B cell (primary cell): ENCODE data around the gene NRL. TPM values are rescaled to one million over a fixed set of nuclear protein-coding genes. Genes with fewer than 3 reads are reported as not detected.

Experiments used
- ATAC-seq: fragments of 200-7000 bp; cut with Tn5 transposase; one replicate; pipeline ENCODE4 v1.10.0; 2021; ENCODE audit warnings: low read depth, mild to moderate bottlenecking, moderate number of reproducible peaks, moderate library complexity
- CTCF ChIA-PET: fragments of 350-600 bp; sonication (Branson Sonifier 250); formaldehyde crosslinking; loops from one replicate; lab custom pipeline; 2021; ENCODE audit warnings: antibody characterized with exemption, inconsistent platforms; lab: Charles Lee
- POLR2A ChIA-PET: fragments of 350-600 bp; sonication (Branson Sonifier 250); formaldehyde crosslinking; loops from one replicate; lab custom pipeline; 2021; ENCODE audit warnings: antibody characterized with exemption; lab: Charles Lee
- DNase-seq: peaks from one replicate; pipeline ENCODE4 v3.0.0; 2013
- H2AFZ ChIP-seq: 2 replicates; pipeline ENCODE4 v1.6.1; 2012; ENCODE audit warnings: mild to moderate bottlenecking, low read depth, low read length; ENCODE audit not compliant: insufficient read depth, poor library complexity, severe bottlenecking
- H3K27ac ChIP-seq, 2 donors: 1 replicate in 1 of 2; 2 replicates in 1 of 2; pipeline ENCODE4 v1.5.1; 2012 to 2013; ENCODE audit warnings: low read length in 2 of 2, mild to moderate bottlenecking in 2 of 2, moderate library complexity in 1 of 2
- H3K27me3 ChIP-seq, 4 experiments: fragments of 200-600 bp in 1 of 4; sonication (generic) in 1 of 4; replicated peaks in 1 of 4; 1 replicate in 2 of 4; 2 replicates in 2 of 4; pipeline versions ENCODE4 v1.6.1 to v1.7.0; 2013 to 2016; ENCODE audit warnings: low read length in 3 of 4, mild to moderate bottlenecking in 2 of 4, mixed read lengths in 1 of 4, moderate library complexity in 1 of 4; ENCODE audit not compliant: insufficient read depth in 4 of 4, control insufficient read depth in 3 of 4; ENCODE audit errors: control extremely low read depth in 1 of 4
- H3K36me3 ChIP-seq, 2 experiments: replicated peaks in 1 of 2; 1 replicate in 1 of 2; 2 replicates in 1 of 2; pipeline versions ENCODE4 v1.6.1 to v1.7.1; 2013; ENCODE audit warnings: low read length in 1 of 2; ENCODE audit not compliant: insufficient read depth in 2 of 2, control insufficient read depth in 1 of 2; ENCODE audit errors: control extremely low read depth in 1 of 2, extremely low read depth in 1 of 2
- H3K4me1 ChIP-seq, 2 donors: fragments of 200-600 bp in 1 of 2; sonication (generic) in 1 of 2; 1 replicate in 1 of 2; 2 replicates in 1 of 2; pipeline versions ENCODE4 v1.5.1 to v1.6.1; 2013 to 2017; ENCODE audit warnings: low read length in 2 of 2; ENCODE audit not compliant: control insufficient read depth in 2 of 2, insufficient read depth in 2 of 2
- H3K4me2 ChIP-seq: replicated peaks from 2 replicates; pipeline ENCODE3; 2012; ENCODE audit warnings: mild to moderate bottlenecking, low read depth, low read length; ENCODE audit not compliant: poor library complexity, severe bottlenecking
- H3K4me3 ChIP-seq, 5 experiments: fragments of 200-600 bp in 1 of 5; sonication (generic) in 1 of 5; 1 replicate in 3 of 5; 2 replicates in 2 of 5; pipeline versions ENCODE4 v1.5.1 to v1.7.0; 2011 to 2016; ENCODE audit warnings: low read length in 4 of 5, mild to moderate bottlenecking in 4 of 5, low read depth in 2 of 5, control low read depth in 1 of 5, moderate library complexity in 1 of 5; ENCODE audit not compliant: insufficient read depth in 1 of 5; ENCODE audit errors: control extremely low read depth in 1 of 5, extremely low read depth in 1 of 5
- H3K79me2 ChIP-seq: fragments of 200-600 bp; sonication (generic); one replicate; pipeline ENCODE4 v1.6.0; 2016; ENCODE audit warnings: low read length; ENCODE audit not compliant: control insufficient read depth, insufficient read depth
- H3K9ac ChIP-seq: fragments of 200-600 bp; sonication (generic); 2 replicates; pipeline ENCODE4 v1.6.1; 2017; ENCODE audit warnings: mild to moderate bottlenecking, low read length, moderate library complexity
- H3K9me3 ChIP-seq, 3 donors: one replicate each; pipeline versions ENCODE4 v1.6.1 to v1.7.1; 2013; ENCODE audit warnings: low read length in 2 of 3; ENCODE audit not compliant: control insufficient read depth in 2 of 3, insufficient read depth in 1 of 3; ENCODE audit errors: control extremely low read depth in 1 of 3
- H4K20me1 ChIP-seq: 2 replicates; pipeline ENCODE4 v1.6.0; 2012; ENCODE audit warnings: mild to moderate bottlenecking, low read length; ENCODE audit not compliant: insufficient read depth, control insufficient read depth, poor library complexity, severe bottlenecking
- H3K27ac Mint-ChIP-seq: one replicate; pipeline ENCODE4 v1.8.0; 2021; ENCODE audit warnings: mixed read lengths
- H3K27me3 Mint-ChIP-seq: one replicate; pipeline ENCODE4 v1.8.0; 2021; ENCODE audit warnings: mixed read lengths
- H3K4me1 Mint-ChIP-seq: one replicate; pipeline ENCODE4 v1.8.0; 2021; ENCODE audit warnings: mixed read lengths
- H3K4me3 Mint-ChIP-seq: one replicate; pipeline ENCODE4 v1.8.0; 2021; ENCODE audit warnings: mixed read lengths
- H3K9me3 Mint-ChIP-seq: one replicate; pipeline ENCODE4 v1.8.0; 2022; ENCODE audit warnings: mixed read lengths; ENCODE audit not compliant: insufficient read depth
- EZH2 ChIP-seq: IDR thresholded peaks from 2 replicates; pipeline ENCODE4 v1.6.1; 2012; ENCODE audit warnings: borderline replicate concordance, low read depth, mild to moderate bottlenecking, moderate library complexity, low read length; ENCODE audit not compliant: insufficient read depth, poor library complexity, severe bottlenecking
- WGBS: methylation state at CpG from one replicate; pipeline ENCODE4 v1.1.5; 2013; ENCODE audit warnings: missing lambda C conversion rate; ENCODE audit not compliant: insufficient coverage; 5-methylcytosine and 5-hydroxymethylcytosine counted together
- intact Hi-C: fragments of 100-400 bp; cut with micrococcal nuclease; formaldehyde crosslinking; loops from one replicate; pipeline ENCODE4 v1.10.0; 2022
- polyA plus RNA-seq: library from polyadenylated mRNA; depleted of rRNA; stranded (reverse); fragments of >200 nt; gene quantifications from 2 replicates; pipeline ENCODE4 v1.2.3, GENCODE V29; 2012
- total RNA-seq, 2 donors: library from RNA; stranded (reverse); fragments of 120-200 nt in 1 of 2; gene quantifications; 1 replicate in 1 of 2; 2 replicates in 1 of 2; pipeline versions ENCODE4 v1.2.3 to v1.2.4, GENCODE V29; 2013 to 2022
- TF ChIP-seq, protein P1 (sequence below): fragments of 200-600 bp; IDR thresholded peaks from one replicate; pipeline ENCODE4 v1.8.0; 2022; ENCODE audit warnings: antibody characterized with exemption, mild to moderate bottlenecking

Gene NRL
- total and polyA plus RNA-seq, 2 donors (not counting 1 experiment from before 2014, with no cell fraction given), result 7.0 to 8.8 TPM

DNA sequence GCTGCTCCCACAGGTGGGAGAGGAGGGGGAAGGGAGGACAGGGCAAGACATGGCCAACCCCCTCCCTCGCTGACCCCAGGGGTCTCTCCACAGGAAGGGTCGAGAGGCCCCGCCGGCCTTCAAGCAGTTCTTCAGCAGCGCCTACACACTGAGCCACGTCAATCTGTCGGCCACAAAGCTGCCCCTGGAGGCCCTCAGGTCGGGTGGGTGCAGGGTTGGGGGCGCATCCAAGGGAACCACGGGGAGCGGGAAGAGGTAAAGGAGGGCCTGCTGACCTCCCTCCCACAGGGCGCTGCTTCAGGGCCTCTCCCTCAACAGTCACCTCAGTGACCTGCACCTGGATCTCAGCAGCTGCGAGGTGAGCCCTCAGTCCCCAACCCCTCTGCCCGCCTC lies 56.9 kb downstream of the NRL start:
- DNase-seq, result no peak
- H4K20me1 ChIP-seq, result no peaks in the 10 kb centered on the region
- no peak overlapping the region for H3K4me2 ChIP-seq
- H3K9ac ChIP-seq, result no peak overlapping the region
- no peak for ATAC-seq
- 88% methylated on average over 14 of the region's 14 CpGs for WGBS
- no peak for TF ChIP-seq EZH2
- TF ChIP-seq, protein P1, sequence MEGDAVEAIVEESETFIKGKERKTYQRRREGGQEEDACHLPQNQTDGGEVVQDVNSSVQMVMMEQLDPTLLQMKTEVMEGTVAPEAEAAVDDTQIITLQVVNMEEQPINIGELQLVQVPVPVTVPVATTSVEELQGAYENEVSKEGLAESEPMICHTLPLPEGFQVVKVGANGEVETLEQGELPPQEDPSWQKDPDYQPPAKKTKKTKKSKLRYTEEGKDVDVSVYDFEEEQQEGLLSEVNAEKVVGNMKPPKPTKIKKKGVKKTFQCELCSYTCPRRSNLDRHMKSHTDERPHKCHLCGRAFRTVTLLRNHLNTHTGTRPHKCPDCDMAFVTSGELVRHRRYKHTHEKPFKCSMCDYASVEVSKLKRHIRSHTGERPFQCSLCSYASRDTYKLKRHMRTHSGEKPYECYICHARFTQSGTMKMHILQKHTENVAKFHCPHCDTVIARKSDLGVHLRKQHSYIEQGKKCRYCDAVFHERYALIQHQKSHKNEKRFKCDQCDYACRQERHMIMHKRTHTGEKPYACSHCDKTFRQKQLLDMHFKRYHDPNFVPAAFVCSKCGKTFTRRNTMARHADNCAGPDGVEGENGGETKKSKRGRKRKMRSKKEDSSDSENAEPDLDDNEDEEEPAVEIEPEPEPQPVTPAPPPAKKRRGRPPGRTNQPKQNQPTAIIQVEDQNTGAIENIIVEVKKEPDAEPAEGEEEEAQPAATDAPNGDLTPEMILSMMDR, result no peak
- H3K9me3 ChIP-seq, result peaks cover 0 to 3% (median 0%) of the 10 kb centered on the region in 3 donors
- H2AFZ ChIP-seq, result no peak overlapping the region
- H3K27me3 ChIP-seq, result peaks cover 0 to 28% (median 5%) of the 10 kb centered on the region in 4 experiments
- intact Hi-C loops, result loop anchor here (1.0 kb wide), 4 partner anchors 32 to 103 kb away; partner anchors contain the start of gene IRF9
- CTCF ChIA-PET, result interaction anchor here (0.8 to 14.5 kb wide), 18 partner anchors 10 to 379 kb away, joined by 3 to 220 read pairs (median 7); partner anchors contain the start of genes CIDEB, DCAF11, IRF9 and NRL
- peaks cover 1 to 3% of the 10 kb centered on the region in 2 donors for H3K4me1 ChIP-seq
- H3K79me2 ChIP-seq, result no peaks in the 10 kb centered on the region
- Mint-ChIP-seq H3K27me3 (peaks cover 5% of the 10 kb centered on the region), H3K4me1 (peaks cover 7% of the 10 kb centered on the region), H3K4me3 (no peak overlapping the region), H3K27ac (no peak overlapping the region), H3K9me3 (no peaks in the 10 kb centered on the region)
- H3K27ac ChIP-seq, result no peak overlapping the region
- POLR2A ChIA-PET, result interaction anchor here (0.6 to 1.9 kb wide), 6 partner anchors 22 to 185 kb away, joined by 3 to 7 read pairs (median 5); partner anchors contain the start of genes PCK2 and TINF2
- no peak overlapping the region for H3K4me3 ChIP-seq
- H3K36me3 ChIP-seq, result no peaks in the 10 kb centered on the region

- 77% methylated on average over 2 of the region's 2 CpGs for WGBS
- ATAC-seq, result no peak
- no peak overlapping the region for H3K4me3 Mint-ChIP-seq
- Histone ChIP-seq H3K4me2 (no peak overlapping the region), H3K27ac (no peak overlapping the region), H3K4me1 (peaks cover 7 to 9% of the 10 kb centered on the region in 2 donors), H3K79me2 (no peaks in the 10 kb centered on the region), H4K20me1 (no peaks in the 10 kb centered on the region), H3K27me3 (peaks cover 0 to 31% (median 8%) of the 10 kb centered on the region in 4 experiments), H3K9ac (no peak overlapping the region), H3K9me3 (peaks cover 0 to 3% (median 0%) of the 10 kb centered on the region in 3 donors), H3K36me3 (no peaks in the 10 kb centered on the region), H2AFZ (no peak overlapping the region), H3K4me3 (no peak overlapping the region)
- ChIA-PET CTCF (interaction anchor here (1.0 to 14.5 kb wide), 11 partner anchors 9 to 275 kb away, joined by 3 to 220 read pairs (median 16); partner anchors contain the start of genes DCAF11, IRF9, NRL and PCK2), POLR2A (interaction anchor here (1.0 to 1.9 kb wide), 3 partner anchors 23 to 51 kb away, joined by 5 to 7 read pairs (median 5); partner anchors contain the start of gene PCK2)
- TF ChIP-seq EZH2, result no peak
- TF ChIP-seq, protein P1, result no peak
- intact Hi-C loops, result no loop called here
- H3K9me3 Mint-ChIP-seq, result no peaks in the 10 kb centered on the region
- peaks cover 7% of the 10 kb centered on the region for H3K27me3 Mint-ChIP-seq
- DNase-seq, result no peak
- H3K27ac Mint-ChIP-seq, result no peak overlapping the region
- peaks cover 11% of the 10 kb centered on the region for H3K4me1 Mint-ChIP-seq
These were observed 57.5 kb downstream of the NRL start for GRCh38 chr14:24057271-24057670.
